Fibroblast of lung (primary cell): ENCODE data around the gene ANKRD44.

Experiments
- EZH2 ChIP-seq: IDR thresholded peaks from 2 replicates; pipeline ENCODE4 v1.5.1; 2012; ENCODE audit warnings: low read length, control low read depth, mild to moderate bottlenecking; ENCODE audit errors: missing control alignments
- TF ChIP-seq, protein P1 (sequence below), 2 donors: IDR thresholded peaks in 1 of 2; conservative IDR thresholded peaks in 1 of 2; 1 replicate in 1 of 2; 2 replicates in 1 of 2; pipeline ENCODE4 v1.5.1; 2011 to 2012; ENCODE audit warnings: low read length in 2 of 2, control low read depth in 1 of 2, inconsistent platforms in 1 of 2, low read depth in 1 of 2, mild to moderate bottlenecking in 1 of 2

DNA sequence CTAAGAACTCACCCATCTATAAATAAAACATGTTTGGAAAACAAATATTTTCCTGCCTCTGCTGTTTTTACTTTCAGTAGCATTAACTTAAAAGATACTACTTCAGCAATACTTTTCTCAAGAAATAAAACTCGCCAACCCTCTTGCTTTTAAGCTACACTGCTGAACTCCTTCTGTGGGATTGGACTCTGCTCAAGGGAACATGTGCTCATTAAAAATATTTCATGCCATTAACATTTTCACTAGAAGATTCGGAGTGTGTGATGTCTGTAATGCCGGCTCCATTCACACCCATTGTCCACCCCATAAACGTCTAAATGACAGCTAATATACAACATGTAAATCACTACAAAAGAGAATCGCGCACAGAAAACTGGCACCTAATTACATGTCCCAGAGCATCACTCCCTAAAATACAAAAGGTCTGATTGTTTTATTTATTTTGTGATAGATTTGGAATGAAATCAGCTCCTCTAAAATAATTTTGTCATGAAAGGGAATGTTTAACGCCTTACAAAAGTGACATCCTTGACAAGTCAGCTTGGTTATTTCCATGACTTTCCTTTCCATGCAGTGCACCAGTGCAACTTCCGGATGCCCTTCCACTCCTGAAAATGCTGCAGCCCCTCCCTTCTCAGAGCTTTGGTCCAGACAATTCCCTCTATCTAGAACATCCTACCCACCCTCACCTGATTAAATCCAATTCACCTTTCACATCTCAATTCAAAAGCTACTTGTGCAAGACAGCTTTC is 73.1 kb downstream of the ANKRD44 start:
- TF ChIP-seq, protein P1, sequence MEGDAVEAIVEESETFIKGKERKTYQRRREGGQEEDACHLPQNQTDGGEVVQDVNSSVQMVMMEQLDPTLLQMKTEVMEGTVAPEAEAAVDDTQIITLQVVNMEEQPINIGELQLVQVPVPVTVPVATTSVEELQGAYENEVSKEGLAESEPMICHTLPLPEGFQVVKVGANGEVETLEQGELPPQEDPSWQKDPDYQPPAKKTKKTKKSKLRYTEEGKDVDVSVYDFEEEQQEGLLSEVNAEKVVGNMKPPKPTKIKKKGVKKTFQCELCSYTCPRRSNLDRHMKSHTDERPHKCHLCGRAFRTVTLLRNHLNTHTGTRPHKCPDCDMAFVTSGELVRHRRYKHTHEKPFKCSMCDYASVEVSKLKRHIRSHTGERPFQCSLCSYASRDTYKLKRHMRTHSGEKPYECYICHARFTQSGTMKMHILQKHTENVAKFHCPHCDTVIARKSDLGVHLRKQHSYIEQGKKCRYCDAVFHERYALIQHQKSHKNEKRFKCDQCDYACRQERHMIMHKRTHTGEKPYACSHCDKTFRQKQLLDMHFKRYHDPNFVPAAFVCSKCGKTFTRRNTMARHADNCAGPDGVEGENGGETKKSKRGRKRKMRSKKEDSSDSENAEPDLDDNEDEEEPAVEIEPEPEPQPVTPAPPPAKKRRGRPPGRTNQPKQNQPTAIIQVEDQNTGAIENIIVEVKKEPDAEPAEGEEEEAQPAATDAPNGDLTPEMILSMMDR (conservative IDR thresholded peaks at IDR 0.05 in 1 of 2, IDR thresholded peaks at IDR 0.05 in 1 of 2; ENCODE audit: low read depth in 1 of 2, low read length in 2 of 2): no peak
- no peak for TF ChIP-seq EZH2
